ENCODE measurements around the gene PAPPA2.

GRCh38 chr1:176694713-176695112, 231.7 kb downstream of the PAPPA2 start:
- TF ChIP-seq CTCF (conservative IDR thresholded peaks at IDR 0.05) (no peak), EZH2 (IDR thresholded peaks at IDR 0.05; ENCODE audit: low read depth) (no peak)

All from PC-9 (cell line).